IMR-90 (cell line): Measurements from ENCODE around the gene SRPK2. TPM values are rescaled to one million over a fixed set of nuclear protein-coding genes. Genes with fewer than 3 reads are reported as not detected.
"Not testable (repeated sequence)": the region's sequence is repeated elsewhere in the genome, so short reads cannot be mapped to it uniquely, and the experiment has no call there.

Source experiments
- ATAC-seq: fragments of 200-7000 bp; cut with Tn5 transposase; 2 replicates; pipeline ENCODE4 v1.9.1; 2020; ENCODE audit warnings: low read depth, mild to moderate bottlenecking, moderate library complexity
- BruUV-seq: library from RNA; stranded (reverse); fragments of 400-500 nt; replicated peaks from 2 replicates; lab custom pipeline; 2021; lab: Mats Ljungman, UMichigan
- CTCF ChIA-PET: fragments of 300-600 bp; formaldehyde crosslinking; extraction: SDS; loops from one replicate; lab custom pipeline; 2021; ENCODE audit warnings: antibody characterized with exemption; lab: Yijun Ruan, JAX
- POLR2A ChIA-PET: fragments of 300-600 bp; sonication (Branson Sonifier 250); formaldehyde crosslinking; loops from one replicate; lab custom pipeline; 2022; ENCODE audit warnings: antibody characterized with exemption; ENCODE audit not compliant: unreplicated experiment; lab: Charles Lee
- DNase-seq: peaks from one replicate; pipeline ENCODE4 v3.0.0; 2013
- H2AFZ ChIP-seq: replicated peaks from 2 replicates; pipeline ENCODE3; 2013; ENCODE audit warnings: low read length, mild to moderate bottlenecking; ENCODE audit not compliant: poor library complexity
- H2AK5ac ChIP-seq: 2 replicates; pipeline ENCODE4 v1.6.1; 2013; ENCODE audit warnings: low read depth, low read length, inconsistent platforms
- H2AK9ac ChIP-seq: replicated peaks from 2 replicates; pipeline ENCODE3; 2013; ENCODE audit warnings: mild to moderate bottlenecking, low read depth, low read length, moderate library complexity; ENCODE audit not compliant: poor library complexity
- H2BK120ac ChIP-seq: 2 replicates; pipeline ENCODE4 v1.6.1; 2013; ENCODE audit warnings: low read depth, low read length, inconsistent platforms
- H2BK15ac ChIP-seq: 3 replicates; pipeline ENCODE4 v1.6.1; 2013; ENCODE audit warnings: low read depth, low read length, inconsistent platforms
- H2BK20ac ChIP-seq: 2 replicates; pipeline ENCODE4 v1.6.1; 2013; ENCODE audit warnings: low read depth, mild to moderate bottlenecking, inconsistent platforms, low read length, moderate library complexity
- H2BK5ac ChIP-seq: 2 replicates; pipeline ENCODE4 v1.6.1; 2013; ENCODE audit warnings: mild to moderate bottlenecking, low read depth, low read length, inconsistent platforms; ENCODE audit not compliant: poor library complexity, severe bottlenecking
- H3K14ac ChIP-seq: replicated peaks from 2 replicates; pipeline ENCODE4 v1.6.1; 2013; ENCODE audit warnings: low read depth, low read length, inconsistent platforms
- H3K18ac ChIP-seq: 2 replicates; pipeline ENCODE4 v1.6.1; 2013; ENCODE audit warnings: low read depth, low read length, control low read depth
- H3K23ac ChIP-seq: 2 replicates; pipeline ENCODE4 v1.6.1; 2013; ENCODE audit warnings: low read depth, low read length, inconsistent platforms
- H3K27ac ChIP-seq: 2 replicates; pipeline ENCODE4 v1.5.1; 2013; ENCODE audit warnings: mild to moderate bottlenecking, control low read depth, low read length; ENCODE audit not compliant: insufficient read depth
- H3K27me3 ChIP-seq: 2 replicates; pipeline ENCODE4 v1.6.1; 2013; ENCODE audit warnings: low read length; ENCODE audit not compliant: control insufficient read depth, insufficient read depth
- H3K36me3 ChIP-seq: 2 replicates; pipeline ENCODE4 v1.6.1; 2013; ENCODE audit warnings: low read length, mixed read lengths; ENCODE audit not compliant: control insufficient read depth, insufficient read depth
- H3K4ac ChIP-seq: 2 replicates; pipeline ENCODE4 v1.6.1; 2013; ENCODE audit warnings: low read depth, low read length, inconsistent platforms
- H3K4me1 ChIP-seq: 2 replicates; pipeline ENCODE4 v1.6.1; 2013; ENCODE audit warnings: low read length, mixed read lengths; ENCODE audit not compliant: control insufficient read depth, insufficient read depth
- H3K4me2 ChIP-seq: 2 replicates; pipeline ENCODE4 v1.6.1; 2013; ENCODE audit warnings: low read depth, mild to moderate bottlenecking, control low read depth, low read length, moderate library complexity
- H3K4me3 ChIP-seq: 2 replicates; pipeline ENCODE4 v1.5.1; 2013; ENCODE audit warnings: low read depth, mild to moderate bottlenecking, control low read depth, low read length, moderate library complexity; ENCODE audit not compliant: insufficient read depth
- H3K56ac ChIP-seq: 2 replicates; pipeline ENCODE4 v1.6.1; 2013; ENCODE audit warnings: low read length, inconsistent platforms; ENCODE audit not compliant: insufficient read depth; ENCODE audit errors: extremely low read depth
- H3K79me1 ChIP-seq, 2 experiments: 2 replicates each; pipeline ENCODE4 v1.6.1; 2013; ENCODE audit warnings: low read length in 2 of 2, inconsistent platforms in 1 of 2, low read depth in 1 of 2
- H3K9ac ChIP-seq: 2 replicates; pipeline ENCODE4 v1.6.1; 2013; ENCODE audit warnings: low read depth, low read length, control low read depth
- H3K9me1 ChIP-seq: 2 replicates; pipeline ENCODE4 v1.6.1; 2013; ENCODE audit warnings: low read length, inconsistent platforms; ENCODE audit not compliant: insufficient read depth
- H3K9me3 ChIP-seq: 2 replicates; pipeline ENCODE4 v1.6.1; 2013; ENCODE audit warnings: low read length; ENCODE audit not compliant: control insufficient read depth, insufficient read depth
- H4K20me1 ChIP-seq: 2 replicates; pipeline ENCODE4 v1.6.1; 2013; ENCODE audit warnings: low read length, inconsistent platforms; ENCODE audit not compliant: insufficient read depth
- H4K5ac ChIP-seq: 2 replicates; pipeline ENCODE4 v1.6.1; 2013; ENCODE audit warnings: mild to moderate bottlenecking, low read depth, low read length, control low read depth
- H4K8ac ChIP-seq, 2 experiments: 2 replicates each; pipeline ENCODE4 v1.6.1; 2013; ENCODE audit warnings: low read depth in 2 of 2, low read length in 2 of 2, control low read depth in 1 of 2, inconsistent platforms in 1 of 2
- H4K91ac ChIP-seq: 2 replicates; pipeline ENCODE4 v1.6.1; 2013; ENCODE audit warnings: low read depth, low read length, inconsistent platforms; ENCODE audit not compliant: insufficient read depth
- WGBS, 2 experiments: methylation state at CpG; one replicate each; pipeline versions ENCODE4 v1.1.5 to v1.1.7; 2013; ENCODE audit warnings: missing lambda C conversion rate in 2 of 2; ENCODE audit not compliant: insufficient read length in 1 of 2; ENCODE audit errors: extremely low coverage in 2 of 2; 5-methylcytosine and 5-hydroxymethylcytosine counted together
- dilution Hi-C: fragments of 300-500 bp; cut with HindIII; formaldehyde crosslinking; loops from one replicate; pipeline ENCODE4 v1.14.3; 2018; ENCODE audit warnings: low sequenced_read_pairs; ENCODE audit not compliant: unreplicated experiment
- in situ Hi-C: fragments of 300-500 bp; cut with MboI; formaldehyde crosslinking; loops from 3 replicates; pipeline ENCODE4 v1.14.3; 2019; ENCODE audit warnings: low sequenced_read_pairs, inconsistent platforms, mixed read lengths
- intact Hi-C: fragments of 100-400 bp; cut with micrococcal nuclease; formaldehyde crosslinking; loops from 2 replicates; pipeline ENCODE4 v1.10.0; 2022
- polyA plus RNA-seq, 3 experiments: library from polyadenylated mRNA; depleted of rRNA; stranded (reverse); fragments of >200 nt; gene quantifications; 2 replicates each; pipeline ENCODE4 v1.2.3, GENCODE V29; 2012; ENCODE audit warnings: low replicate concordance in 1 of 3
- total RNA-seq: library from RNA; depleted of rRNA; stranded (reverse); fragments of >200 nt; gene quantifications from 2 replicates; pipeline ENCODE4 v1.2.3, GENCODE V29; 2012

SRPK2 gene
- total and polyA plus RNA-seq, 2 of the 4 experiments (the other 2 are of a cell fraction) = 13.2 to 33.0 TPM

DNA sequence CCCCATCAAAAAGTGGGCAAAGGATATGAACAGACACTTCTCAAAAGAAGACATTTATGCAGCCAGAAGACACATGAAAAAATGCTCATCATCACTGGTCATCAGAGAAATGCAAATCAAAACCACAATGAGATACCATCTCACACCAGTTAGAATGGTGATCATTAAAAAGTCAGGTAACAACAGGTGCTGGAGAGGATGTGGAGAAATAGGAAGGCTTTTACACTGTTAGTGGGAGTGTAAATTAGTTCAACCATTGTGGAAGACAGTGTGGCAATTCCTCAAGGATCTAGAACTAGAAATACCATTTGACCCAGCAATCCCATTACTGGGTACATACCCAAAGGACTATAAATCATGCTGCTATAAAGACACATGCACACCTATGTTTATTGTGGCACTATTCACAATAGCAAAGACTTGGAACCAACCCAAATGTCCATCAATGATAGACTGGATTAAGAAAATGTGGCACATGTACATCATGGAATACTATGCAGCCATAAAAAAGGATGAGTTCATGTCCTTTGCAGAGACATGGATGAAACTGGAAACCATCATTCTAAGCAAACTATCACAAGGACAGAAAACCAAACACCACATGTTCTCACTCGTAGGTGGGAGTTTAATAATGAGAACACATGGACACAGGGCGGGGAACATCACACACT is 128.4 kb downstream of the SRPK2 start:
- H3K4me2 ChIP-seq, H3K9me3 ChIP-seq, H4K8ac ChIP-seq, H3K18ac ChIP-seq, H2BK20ac ChIP-seq, H3K14ac ChIP-seq, H2AK5ac ChIP-seq, H4K91ac ChIP-seq, intact Hi-C loops, H3K36me3 ChIP-seq, DNase-seq, H2AFZ ChIP-seq, H3K23ac ChIP-seq, H2BK15ac ChIP-seq, H3K9me1 ChIP-seq, in situ Hi-C loops, H3K27ac ChIP-seq, H2AK9ac ChIP-seq, H4K5ac ChIP-seq, H2BK5ac ChIP-seq, H3K9ac ChIP-seq, dilution Hi-C loops, H3K4ac ChIP-seq, ATAC-seq, H3K4me1 ChIP-seq, BruUV-seq, H3K56ac ChIP-seq, CTCF ChIA-PET, H3K27me3 ChIP-seq, H2BK120ac ChIP-seq, POLR2A ChIA-PET, H3K4me3 ChIP-seq: not testable (repeated sequence)
- peaks cover 41 to 51% of the 10 kb centered on the region in 2 experiments for H3K79me1 ChIP-seq
- peaks cover 44% of the 10 kb centered on the region; the same call in 1 of the 2 replicates for H4K20me1 ChIP-seq
- WGBS, 2 experiments = no CpG with 5 or more reads among the region's 2 CpGs

DNA sequence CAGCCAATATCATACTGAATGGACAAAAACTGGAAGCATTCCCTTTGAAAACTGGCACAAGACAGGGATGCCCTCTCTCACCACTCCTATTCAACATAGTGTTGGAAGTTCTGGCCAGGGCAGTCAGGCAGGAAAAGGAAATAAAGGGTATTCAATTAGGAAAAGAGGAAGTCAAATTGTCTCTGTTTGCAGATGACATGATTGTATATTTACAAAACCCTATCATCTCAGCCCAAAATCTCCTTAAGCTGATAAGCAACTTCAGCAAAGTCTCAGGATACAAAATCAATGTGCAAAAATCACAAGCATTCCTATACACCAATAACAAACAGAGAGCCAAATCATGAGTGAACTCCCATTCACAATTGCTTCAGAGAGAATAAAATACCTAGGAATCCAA is 129.8 kb downstream of the SRPK2 start:
- POLR2A ChIA-PET, intact Hi-C loops, dilution Hi-C loops, H3K36me3 ChIP-seq, H3K4ac ChIP-seq, CTCF ChIA-PET, DNase-seq, H2BK15ac ChIP-seq, H4K5ac ChIP-seq, H3K56ac ChIP-seq, H2BK20ac ChIP-seq, H3K9ac ChIP-seq, H3K9me1 ChIP-seq, H2AFZ ChIP-seq, H3K14ac ChIP-seq, H3K27ac ChIP-seq, H3K4me1 ChIP-seq, H2BK120ac ChIP-seq, H4K8ac ChIP-seq, H2AK9ac ChIP-seq, H3K4me2 ChIP-seq, H4K91ac ChIP-seq, BruUV-seq, H2AK5ac ChIP-seq, H3K23ac ChIP-seq, H2BK5ac ChIP-seq, H3K9me3 ChIP-seq, in situ Hi-C loops, ATAC-seq, H3K18ac ChIP-seq, H3K27me3 ChIP-seq, H3K4me3 ChIP-seq: not testable (repeated sequence)
- Histone ChIP-seq H3K79me1 (peaks cover 36 to 49% of the 10 kb centered on the region in 2 experiments), H4K20me1 (peaks cover 41% of the 10 kb centered on the region; the same call in 1 of the 2 replicates)
